ENCODE data around the gene SH3RF1.

Gene SH3RF1

GRCh38 chr4:169253113-169253671 is 17.6 kb downstream of the SH3RF1 start:
- in situ Hi-C loops (cut with HindIII; ENCODE audit: low pct_ligation_motif_present, low sequenced_read_pairs), result no loop called here
- TF ChIP-seq, protein P1, sequence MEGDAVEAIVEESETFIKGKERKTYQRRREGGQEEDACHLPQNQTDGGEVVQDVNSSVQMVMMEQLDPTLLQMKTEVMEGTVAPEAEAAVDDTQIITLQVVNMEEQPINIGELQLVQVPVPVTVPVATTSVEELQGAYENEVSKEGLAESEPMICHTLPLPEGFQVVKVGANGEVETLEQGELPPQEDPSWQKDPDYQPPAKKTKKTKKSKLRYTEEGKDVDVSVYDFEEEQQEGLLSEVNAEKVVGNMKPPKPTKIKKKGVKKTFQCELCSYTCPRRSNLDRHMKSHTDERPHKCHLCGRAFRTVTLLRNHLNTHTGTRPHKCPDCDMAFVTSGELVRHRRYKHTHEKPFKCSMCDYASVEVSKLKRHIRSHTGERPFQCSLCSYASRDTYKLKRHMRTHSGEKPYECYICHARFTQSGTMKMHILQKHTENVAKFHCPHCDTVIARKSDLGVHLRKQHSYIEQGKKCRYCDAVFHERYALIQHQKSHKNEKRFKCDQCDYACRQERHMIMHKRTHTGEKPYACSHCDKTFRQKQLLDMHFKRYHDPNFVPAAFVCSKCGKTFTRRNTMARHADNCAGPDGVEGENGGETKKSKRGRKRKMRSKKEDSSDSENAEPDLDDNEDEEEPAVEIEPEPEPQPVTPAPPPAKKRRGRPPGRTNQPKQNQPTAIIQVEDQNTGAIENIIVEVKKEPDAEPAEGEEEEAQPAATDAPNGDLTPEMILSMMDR (IDR thresholded peaks at IDR 0.05; ENCODE audit: low read depth, low read length, missing control alignments), result no peak
- Histone ChIP-seq H3K36me3 (replicated peaks) (no peaks in the 10 kb centered on the region), H3K27ac (peak overlapping the region; percentile 74), H3K27me3 (replicated peaks) (no peaks in the 10 kb centered on the region), H3K4me3 (ENCODE audit: low read depth, low read length) (no peak overlapping the region)
- DNase-seq, result no peak

GRCh38 chr4:169252339-169253112 is 18.2 kb downstream of the SH3RF1 start:
- Histone ChIP-seq H3K4me3 (ENCODE audit: low read depth, low read length) (no peak overlapping the region), H3K36me3 (replicated peaks) (no peaks in the 10 kb centered on the region), H3K27ac (peak overlapping the region; percentile 74), H3K27me3 (replicated peaks) (no peaks in the 10 kb centered on the region)
- in situ Hi-C loops (cut with HindIII; ENCODE audit: low pct_ligation_motif_present, low sequenced_read_pairs), result no loop called here
- DNase-seq, result peak; percentile 69
- TF ChIP-seq, protein P1 (IDR thresholded peaks at IDR 0.05; ENCODE audit: low read depth, low read length, missing control alignments), result no peak

GRCh38 chr4:169251291-169252235 is 19.2 kb downstream of the SH3RF1 start:
- in situ Hi-C loops (cut with HindIII; ENCODE audit: low pct_ligation_motif_present, low sequenced_read_pairs), result no loop called here
- Histone ChIP-seq H3K36me3 (replicated peaks) (no peaks in the 10 kb centered on the region), H3K27ac (peak overlapping the region; percentile 74), H3K4me3 (ENCODE audit: low read depth, low read length) (no peak overlapping the region), H3K27me3 (replicated peaks) (no peaks in the 10 kb centered on the region)
- TF ChIP-seq, protein P1 (IDR thresholded peaks at IDR 0.05; ENCODE audit: low read depth, low read length, missing control alignments), result no peak
- DNase-seq, result no peak

- Histone ChIP-seq H3K27ac (peak overlapping the region; percentile 74), H3K36me3 (replicated peaks) (no peaks in the 10 kb centered on the region), H3K4me3 (ENCODE audit: low read depth, low read length) (no peak overlapping the region), H3K27me3 (replicated peaks) (no peaks in the 10 kb centered on the region)
- no peak for DNase-seq
- TF ChIP-seq, protein P1 (IDR thresholded peaks at IDR 0.05; ENCODE audit: low read depth, low read length, missing control alignments), result no peak
- in situ Hi-C loops (cut with HindIII; ENCODE audit: low pct_ligation_motif_present, low sequenced_read_pairs), result no loop called here
Observed at GRCh38 chr4:169250796-169251195, 20.0 kb downstream of the SH3RF1 start.

DNA sequence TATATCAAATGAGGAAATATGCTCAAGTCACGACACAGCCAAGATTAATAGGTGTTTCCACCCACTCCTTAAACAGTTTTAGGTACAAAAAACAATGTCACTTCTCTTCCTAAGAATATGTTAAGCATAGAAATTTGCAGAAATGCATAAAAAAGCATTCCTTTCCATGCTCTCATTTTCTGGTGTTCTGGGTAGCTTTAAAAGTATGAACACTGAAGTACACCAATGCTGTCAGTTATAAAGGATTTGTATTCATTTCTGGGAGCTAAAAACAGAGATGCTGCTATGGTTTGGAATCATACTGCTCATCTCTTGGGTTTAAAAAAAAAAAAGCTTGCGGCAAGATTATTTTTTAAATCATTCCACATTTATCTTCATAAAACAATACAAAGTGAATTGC is 20.8 kb downstream of the SH3RF1 start:
- in situ Hi-C loops (cut with HindIII; ENCODE audit: low pct_ligation_motif_present, low sequenced_read_pairs), result no loop called here

More for the DNA sequence above, 20.8 kb downstream of the SH3RF1 start:
- Histone ChIP-seq H3K27me3 (replicated peaks) (no peaks in the 10 kb centered on the region), H3K36me3 (replicated peaks) (no peaks in the 10 kb centered on the region), H3K4me3 (ENCODE audit: low read depth, low read length) (no peak overlapping the region), H3K27ac (peak overlapping the region; percentile 74)
- TF ChIP-seq, protein P1 (IDR thresholded peaks at IDR 0.05; ENCODE audit: low read depth, low read length, missing control alignments), result no peak
- no peak for DNase-seq

Data from brain microvascular endothelial cell (primary cell).